ENCODE data around the gene CDKL4.

DNA sequence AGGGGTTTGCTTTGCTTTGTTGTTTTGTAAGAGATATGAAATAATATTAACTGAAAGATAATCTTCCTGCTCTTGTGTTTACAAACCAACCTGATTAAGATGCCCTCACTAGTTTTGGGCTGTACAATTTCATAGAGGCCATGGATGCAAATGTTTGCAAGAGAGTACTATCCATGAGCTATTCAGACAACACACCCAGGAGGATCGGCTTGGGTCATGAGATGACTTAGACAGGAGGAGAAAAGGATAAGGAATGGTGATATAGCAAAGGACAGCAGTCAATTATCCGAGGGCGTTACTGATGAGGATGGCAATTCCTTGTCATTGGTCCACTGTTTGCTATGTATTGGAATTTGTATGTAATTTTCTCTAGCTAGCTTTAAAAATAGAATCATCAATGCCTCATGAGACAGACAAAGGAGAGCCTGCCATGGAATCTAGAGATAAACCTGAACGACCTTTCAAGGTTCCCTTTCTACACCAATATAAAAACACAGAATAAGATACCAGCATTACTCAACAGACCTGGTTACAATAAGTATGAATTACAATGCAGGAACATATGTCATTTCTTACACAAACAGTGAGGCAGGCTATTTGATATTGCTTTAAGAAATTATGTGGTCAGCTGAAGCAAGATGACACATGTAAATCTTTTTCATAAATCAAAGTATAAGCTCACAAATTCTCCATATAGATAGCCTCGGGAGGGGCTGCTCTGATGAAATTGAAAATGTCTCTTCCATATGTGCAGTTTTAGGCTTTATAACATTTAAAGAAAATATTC lies 68.6 kb downstream of the CDKL4 start:
- TF ChIP-seq POLR2A (IDR thresholded peaks at IDR 0.05; ENCODE audit: low read depth, low read length) (no peak), TAF1 (IDR thresholded peaks at IDR 0.05; ENCODE audit: low read depth, low read length) (no peak), POU2F2 (IDR thresholded peaks at IDR 0.05; ENCODE audit: low read depth, low read length) (no peak), POLR2AphosphoS5 (IDR thresholded peaks at IDR 0.05; ENCODE audit: low read depth, low read length) (no peak), SPI1 (IDR thresholded peaks at IDR 0.05; ENCODE audit: low read depth, low read length) (no peak)

All from GM12891 (cell line).